NB4 (cell line): ENCODE data around the gene ATF7IP2.
A peak's percentile ranks its signal among the peaks of the same experiment; 100 is the strongest.
"Not testable (repeated sequence)": the region's sequence is repeated elsewhere in the genome, so short reads cannot be mapped to it uniquely, and the experiment has no call there.

Experiments
- DNase-seq: peaks from one replicate; pipeline ENCODE4 v3.0.0; 2010; ENCODE audit warnings: low read depth
- H3K4me3 ChIP-seq: one replicate; pipeline ENCODE4 v1.5.1; 2011; ENCODE audit warnings: mild to moderate bottlenecking, low read depth, low read length, moderate library complexity
- CTCF ChIP-seq: IDR thresholded peaks from one replicate; pipeline ENCODE4 v1.5.1; 2012; ENCODE audit warnings: low read depth, low read length
- MAX ChIP-seq: IDR thresholded peaks from 2 replicates; pipeline ENCODE4 v1.6.1; 2011; ENCODE audit warnings: low read depth, low read length
- MYC ChIP-seq: IDR thresholded peaks from 2 replicates; pipeline ENCODE4 v1.6.1; 2011; ENCODE audit warnings: low read depth, low read length
- POLR2A ChIP-seq: IDR thresholded peaks from 2 replicates; pipeline ENCODE4 v1.6.1; 2011; ENCODE audit warnings: mild to moderate bottlenecking; ENCODE audit not compliant: insufficient read length; ENCODE audit errors: extremely low read depth

The ATF7IP2 gene

GRCh38 chr16:10390867-10391266, 5.0 kb downstream of the ATF7IP2 start:
- DNase-seq, result no peak
- no peak overlapping the region for H3K4me3 ChIP-seq
- TF ChIP-seq MYC, result no peak
- TF ChIP-seq MAX, result no peak
- no peak for TF ChIP-seq POLR2A
- TF ChIP-seq CTCF, result no peak

- no peak for DNase-seq
- TF ChIP-seq CTCF (no peak), POLR2A (no peak), MYC (no peak), MAX (no peak)
- H3K4me3 ChIP-seq, result no peak overlapping the region
Observed at GRCh38 chr16:10391339-10391738, 5.5 kb downstream of the ATF7IP2 start.

- TF ChIP-seq CTCF (no peak), MYC (no peak), MAX (no peak), POLR2A (no peak)
- DNase-seq, result no peak
- no peak overlapping the region for H3K4me3 ChIP-seq
Observed at GRCh38 chr16:10402975-10403374, 17.1 kb downstream of the ATF7IP2 start.

GRCh38 chr16:10405386-10405939, 19.6 kb downstream of the ATF7IP2 start:
- no peak overlapping the region for H3K4me3 ChIP-seq
- TF ChIP-seq MYC, result no peak
- no peak for TF ChIP-seq CTCF
- no peak for TF ChIP-seq MAX
- TF ChIP-seq POLR2A, result no peak
- DNase-seq, result no peak

- H3K4me3 ChIP-seq, result no peak overlapping the region
- no peak for TF ChIP-seq MYC
- TF ChIP-seq POLR2A, result no peak
- no peak for TF ChIP-seq CTCF
- TF ChIP-seq MAX, result no peak
- DNase-seq, result peak; percentile 12
Observed at GRCh38 chr16:10408824-10409381, 23.0 kb downstream of the ATF7IP2 start.

- not testable (repeated sequence) for H3K4me3 ChIP-seq, DNase-seq
Observed at GRCh38 chr16:10409713-10410112, 23.9 kb downstream of the ATF7IP2 start.
